ENCODE measurements around the gene ZFP64.

The ZFP64 gene

GRCh38 chr20:52103913-52104545 is 87.5 kb downstream of the ZFP64 start:
- Histone ChIP-seq H3K79me2 (ENCODE audit: insufficient read depth, low read length) (no peaks in the 10 kb centered on the region), H3K4me3 (ENCODE audit: low read length, poor library complexity, severe bottlenecking) (peak overlapping the region; percentile 71), H3F3A (ENCODE audit: low read depth) (peaks cover 3% of the 10 kb centered on the region; the same call in 1 of the 2 replicates), H2AFZ (ENCODE audit: low read length) (peak overlapping the region; percentile 63), H3K4me1 (ENCODE audit: insufficient read depth, low read length, poor library complexity, severe bottlenecking) (peaks cover 39% of the 10 kb centered on the region), H3K36me3 (ENCODE audit: insufficient read depth, low read length) (no peaks in the 10 kb centered on the region), H3K9me3 (ENCODE audit: insufficient read depth, low read depth, low read length) (no peaks in the 10 kb centered on the region), H4K20me1 (ENCODE audit: insufficient read depth, low read length, poor library complexity, severe bottlenecking) (no peaks in the 10 kb centered on the region), H3K9ac (ENCODE audit: low read depth, low read length, poor library complexity, severe bottlenecking) (peak overlapping the region; percentile 68), H3K9me2 (replicated peaks; ENCODE audit: low read depth, low read length) (no peaks in the 10 kb centered on the region), H3K27me3 (ENCODE audit: insufficient read depth, low read length, poor library complexity, severe bottlenecking) (no peaks in the 10 kb centered on the region), H3K4me2 (ENCODE audit: low read depth, low read length, poor library complexity, severe bottlenecking) (peak overlapping the region; percentile 80)
- TF ChIP-seq EZH2phosphoT487 (IDR thresholded peaks at IDR 0.05; ENCODE audit: borderline replicate concordance): no peak
- TF ChIP-seq, protein P1, sequence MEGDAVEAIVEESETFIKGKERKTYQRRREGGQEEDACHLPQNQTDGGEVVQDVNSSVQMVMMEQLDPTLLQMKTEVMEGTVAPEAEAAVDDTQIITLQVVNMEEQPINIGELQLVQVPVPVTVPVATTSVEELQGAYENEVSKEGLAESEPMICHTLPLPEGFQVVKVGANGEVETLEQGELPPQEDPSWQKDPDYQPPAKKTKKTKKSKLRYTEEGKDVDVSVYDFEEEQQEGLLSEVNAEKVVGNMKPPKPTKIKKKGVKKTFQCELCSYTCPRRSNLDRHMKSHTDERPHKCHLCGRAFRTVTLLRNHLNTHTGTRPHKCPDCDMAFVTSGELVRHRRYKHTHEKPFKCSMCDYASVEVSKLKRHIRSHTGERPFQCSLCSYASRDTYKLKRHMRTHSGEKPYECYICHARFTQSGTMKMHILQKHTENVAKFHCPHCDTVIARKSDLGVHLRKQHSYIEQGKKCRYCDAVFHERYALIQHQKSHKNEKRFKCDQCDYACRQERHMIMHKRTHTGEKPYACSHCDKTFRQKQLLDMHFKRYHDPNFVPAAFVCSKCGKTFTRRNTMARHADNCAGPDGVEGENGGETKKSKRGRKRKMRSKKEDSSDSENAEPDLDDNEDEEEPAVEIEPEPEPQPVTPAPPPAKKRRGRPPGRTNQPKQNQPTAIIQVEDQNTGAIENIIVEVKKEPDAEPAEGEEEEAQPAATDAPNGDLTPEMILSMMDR (conservative IDR thresholded peaks at IDR 0.05; ENCODE audit: low read length): no peak

DNA sequence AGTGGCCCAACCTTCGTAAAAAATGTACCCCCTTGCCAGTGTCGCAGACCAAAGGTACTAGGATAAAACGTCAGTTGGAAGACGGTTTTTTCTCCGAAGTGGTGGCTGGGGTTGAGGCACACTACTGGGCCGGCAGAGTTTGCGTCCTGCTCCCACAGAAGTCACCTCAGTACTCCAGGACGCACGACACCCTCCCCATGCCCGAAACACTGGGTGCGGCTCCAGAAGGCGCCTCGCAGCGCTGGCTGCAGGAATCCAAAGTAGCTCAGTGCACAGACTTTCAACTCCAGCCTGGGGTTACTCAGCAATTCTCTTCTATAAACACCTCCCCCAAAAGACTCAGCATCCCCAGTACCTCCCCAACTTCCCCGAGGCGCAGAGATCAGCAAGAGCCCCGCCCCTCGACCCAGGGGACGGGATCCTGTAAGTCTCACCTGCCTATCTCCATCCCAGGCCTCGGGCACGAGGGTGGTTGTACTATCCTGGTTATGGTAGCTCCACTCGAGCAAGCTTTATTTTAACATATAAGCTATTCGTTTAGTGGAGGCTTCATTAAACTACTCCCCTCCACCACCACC is 88.2 kb downstream of the ZFP64 start:
- Histone ChIP-seq H3K9me2 (replicated peaks; ENCODE audit: low read depth, low read length) (no peaks in the 10 kb centered on the region), H4K20me1 (ENCODE audit: insufficient read depth, low read length, poor library complexity, severe bottlenecking) (no peaks in the 10 kb centered on the region), H3K36me3 (ENCODE audit: insufficient read depth, low read length) (no peaks in the 10 kb centered on the region), H2AFZ (ENCODE audit: low read length) (peak overlapping the region; percentile 63), H3K27me3 (ENCODE audit: insufficient read depth, low read length, poor library complexity, severe bottlenecking) (no peaks in the 10 kb centered on the region), H3K4me2 (ENCODE audit: low read depth, low read length, poor library complexity, severe bottlenecking) (peak overlapping the region; percentile 80), H3K9me3 (ENCODE audit: insufficient read depth, low read depth, low read length) (no peaks in the 10 kb centered on the region), H3K9ac (ENCODE audit: low read depth, low read length, poor library complexity, severe bottlenecking) (peak overlapping the region; percentile 68), H3F3A (ENCODE audit: low read depth) (peaks cover 3% of the 10 kb centered on the region; the same call in 1 of the 2 replicates), H3K79me2 (ENCODE audit: insufficient read depth, low read length) (no peaks in the 10 kb centered on the region), H3K4me1 (ENCODE audit: insufficient read depth, low read length, poor library complexity, severe bottlenecking) (peaks cover 39% of the 10 kb centered on the region), H3K4me3 (ENCODE audit: low read length, poor library complexity, severe bottlenecking) (peak overlapping the region; percentile 71)
- TF ChIP-seq, protein P1 (conservative IDR thresholded peaks at IDR 0.05; ENCODE audit: low read length): no peak

- peak overlapping the region; percentile 80 for H3K4me2 ChIP-seq (ENCODE audit: low read depth, low read length, poor library complexity, severe bottlenecking)
- H3K9me3 ChIP-seq (ENCODE audit: insufficient read depth, low read depth, low read length): no peaks in the 10 kb centered on the region
- no peak overlapping the region for H2AFZ ChIP-seq (ENCODE audit: low read length)
- H3K79me2 ChIP-seq (ENCODE audit: insufficient read depth, low read length): no peaks in the 10 kb centered on the region
- no peaks in the 10 kb centered on the region for H3K9me2 ChIP-seq (replicated peaks; ENCODE audit: low read depth, low read length)
- H3K4me1 ChIP-seq (ENCODE audit: insufficient read depth, low read length, poor library complexity, severe bottlenecking): peaks cover 38% of the 10 kb centered on the region
- no peaks in the 10 kb centered on the region for H3K36me3 ChIP-seq (ENCODE audit: insufficient read depth, low read length)
- peaks cover 3% of the 10 kb centered on the region; the same call in 1 of the 2 replicates for H3F3A ChIP-seq (ENCODE audit: low read depth)
- peak overlapping the region; percentile 68 for H3K9ac ChIP-seq (ENCODE audit: low read depth, low read length, poor library complexity, severe bottlenecking)
- H3K4me3 ChIP-seq (ENCODE audit: low read length, poor library complexity, severe bottlenecking): no peak overlapping the region
- no peaks in the 10 kb centered on the region for H3K27me3 ChIP-seq (ENCODE audit: insufficient read depth, low read length, poor library complexity, severe bottlenecking)
- H4K20me1 ChIP-seq (ENCODE audit: insufficient read depth, low read length, poor library complexity, severe bottlenecking): no peaks in the 10 kb centered on the region
- no peak for TF ChIP-seq EZH2phosphoT487 (IDR thresholded peaks at IDR 0.05; ENCODE audit: borderline replicate concordance)
- TF ChIP-seq, protein P1 (conservative IDR thresholded peaks at IDR 0.05; ENCODE audit: low read length): no peak
These were observed 89.0 kb downstream of the ZFP64 start for GRCh38 chr20:52102559-52102958.
